Panc1 (cell line): ENCODE measurements around the gene RAB14. TPM values are rescaled to one million over a fixed set of nuclear protein-coding genes. Genes with fewer than 3 reads are reported as not detected.

ENCODE experiments used
- ATAC-seq: fragments of 200-7000 bp; cut with Tn5 transposase; 2 replicates; pipeline ENCODE4 v1.9.1; 2020; ENCODE audit warnings: mild to moderate bottlenecking, moderate library complexity
- BruUV-seq: library from RNA; stranded (reverse); fragments of 400-500 nt; replicated peaks from 2 replicates; lab custom pipeline; 2021; lab: Mats Ljungman, UMichigan
- CTCF ChIA-PET: fragments of 300-600 bp; sonication (Branson Sonifier 250); formaldehyde crosslinking; loops from one replicate; lab custom pipeline; 2022; ENCODE audit warnings: antibody characterized with exemption; lab: Charles Lee
- POLR2A ChIA-PET: fragments of 300-600 bp; sonication (Branson Sonifier 250); formaldehyde crosslinking; loops from one replicate; lab custom pipeline; 2022; ENCODE audit warnings: antibody characterized with exemption; lab: Charles Lee
- DNase-seq: peaks from one replicate; pipeline ENCODE4 v3.0.0-alpha.2; 2010; ENCODE audit warnings: low read depth, low spot score
- H3K27ac ChIP-seq: 2 replicates; pipeline ENCODE4 v1.5.1; 2011; ENCODE audit warnings: mild to moderate bottlenecking, low read length, inconsistent platforms
- H3K27me3 ChIP-seq: fragments of 200-500 bp; sonication (Bioruptor generic); 2 replicates; pipeline ENCODE4 v1.6.0; 2014; ENCODE audit warnings: low read length, inconsistent platforms; ENCODE audit not compliant: control insufficient read depth, insufficient read depth
- H3K36me3 ChIP-seq: fragments of 200-500 bp; sonication (Bioruptor generic); 2 replicates; pipeline ENCODE4 v1.5.1; 2014; ENCODE audit warnings: inconsistent platforms, mild to moderate bottlenecking, low read length, moderate library complexity; ENCODE audit not compliant: control insufficient read depth, insufficient read depth
- H3K4me1 ChIP-seq: 2 replicates; pipeline ENCODE4 v1.5.1; 2011; ENCODE audit warnings: inconsistent platforms, mild to moderate bottlenecking, low read length, moderate library complexity; ENCODE audit not compliant: control insufficient read depth, insufficient read depth
- H3K4me3 ChIP-seq, 2 experiments: 2 replicates each; pipeline ENCODE4 v1.5.1; 2011 to 2012; ENCODE audit warnings: low read depth in 2 of 2, low read length in 2 of 2, mild to moderate bottlenecking in 2 of 2, inconsistent platforms in 1 of 2, moderate library complexity in 1 of 2
- H3K9me3 ChIP-seq: fragments of 200-500 bp; sonication (Bioruptor generic); 2 replicates; pipeline ENCODE4 v1.5.1; 2014; ENCODE audit warnings: low read depth, mild to moderate bottlenecking, inconsistent platforms, low read length, moderate library complexity; ENCODE audit not compliant: control insufficient read depth, insufficient read depth
- CTCF ChIP-seq: fragments of 450-650 bp; IDR thresholded peaks from 2 replicates; pipeline ENCODE4 v1.5.1; 2017; ENCODE audit warnings: mild to moderate bottlenecking
- POLR2AphosphoS5 ChIP-seq: IDR thresholded peaks from 2 replicates; pipeline ENCODE4 v1.6.1; 2012; ENCODE audit warnings: mild to moderate bottlenecking, low read depth, low read length, moderate library complexity
- REST ChIP-seq, 2 experiments: IDR thresholded peaks; 2 replicates each; pipeline ENCODE4 v1.6.1; 2011 to 2012; ENCODE audit warnings: low read depth in 2 of 2, control low read depth in 1 of 2, low read length in 1 of 2, mild to moderate bottlenecking in 1 of 2, moderate library complexity in 1 of 2; ENCODE audit not compliant: insufficient read depth in 1 of 2
- SIN3A ChIP-seq: IDR thresholded peaks from 2 replicates; pipeline ENCODE4 v1.6.1; 2012; ENCODE audit warnings: low read depth, mild to moderate bottlenecking, low read length, moderate library complexity, borderline replicate concordance; ENCODE audit not compliant: insufficient read depth
- TCF7L2 ChIP-seq: IDR thresholded peaks from 2 replicates; pipeline ENCODE4 v1.6.1; 2011; ENCODE audit warnings: mild to moderate bottlenecking, low read depth, low read length, inconsistent platforms
- in situ Hi-C: cut with HindIII; loops from 2 replicates; pipeline ENCODE4 v1.10.0; 2016; ENCODE audit warnings: low sequenced_read_pairs, low pct_unique_long_range_greater_than_20kb
- intact Hi-C: fragments of 100-400 bp; cut with micrococcal nuclease; formaldehyde crosslinking; loops from one replicate; pipeline ENCODE4 v1.10.0; 2022; ENCODE audit not compliant: unreplicated experiment
- total RNA-seq: library from RNA; stranded (reverse); gene quantifications from one replicate; pipeline ENCODE4 v1.2.1, GENCODE V29; 2021; ENCODE audit not compliant: unreplicated experiment

Gene RAB14
- total RNA-seq, 1 experiment from 2014 or later, result 42.7 TPM

DNA sequence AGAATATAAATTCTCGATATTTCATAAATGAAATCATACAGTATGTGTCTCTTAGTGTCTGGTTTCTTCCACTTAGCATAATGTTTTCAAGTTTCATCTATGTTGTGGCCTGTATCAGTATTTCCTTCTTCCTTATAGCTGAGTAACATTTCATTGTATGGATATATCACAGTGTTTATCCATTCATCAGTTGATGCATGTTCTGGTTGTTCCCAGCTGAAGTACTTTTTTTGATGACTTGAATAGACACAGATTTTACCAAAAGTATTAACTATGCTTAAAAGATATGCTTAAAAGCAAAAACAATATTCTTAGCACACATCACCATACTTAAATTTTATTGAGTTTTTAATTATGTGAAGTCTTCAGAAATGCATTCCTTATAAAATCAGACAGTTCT lies 12.7 kb downstream of the RAB14 start:
- intact Hi-C loops, result no loop called here
- peaks cover 7% of the 10 kb centered on the region for H3K4me1 ChIP-seq
- H3K27me3 ChIP-seq, result no peaks in the 10 kb centered on the region
- no peak overlapping the region for H3K27ac ChIP-seq
- BruUV-seq, result no TSS peak
- DNase-seq, result no peak
- ChIA-PET CTCF (no interaction called here), POLR2A (no interaction called here)
- TF ChIP-seq CTCF (no peak), SIN3A (no peak), TCF7L2 (no peak), REST (IDR thresholded peaks at IDR 0.05; ENCODE audit: insufficient read depth in 1 of 2, low read depth in 2 of 2, low read length in 1 of 2) (no peak), POLR2AphosphoS5 (no peak)
- no peak for ATAC-seq
- in situ Hi-C loops, result no loop called here
- H3K4me3 ChIP-seq, result no peak overlapping the region
- peaks cover 8% of the 10 kb centered on the region; the same call in 1 of the 2 replicates for H3K36me3 ChIP-seq
- no peaks in the 10 kb centered on the region for H3K9me3 ChIP-seq

DNA sequence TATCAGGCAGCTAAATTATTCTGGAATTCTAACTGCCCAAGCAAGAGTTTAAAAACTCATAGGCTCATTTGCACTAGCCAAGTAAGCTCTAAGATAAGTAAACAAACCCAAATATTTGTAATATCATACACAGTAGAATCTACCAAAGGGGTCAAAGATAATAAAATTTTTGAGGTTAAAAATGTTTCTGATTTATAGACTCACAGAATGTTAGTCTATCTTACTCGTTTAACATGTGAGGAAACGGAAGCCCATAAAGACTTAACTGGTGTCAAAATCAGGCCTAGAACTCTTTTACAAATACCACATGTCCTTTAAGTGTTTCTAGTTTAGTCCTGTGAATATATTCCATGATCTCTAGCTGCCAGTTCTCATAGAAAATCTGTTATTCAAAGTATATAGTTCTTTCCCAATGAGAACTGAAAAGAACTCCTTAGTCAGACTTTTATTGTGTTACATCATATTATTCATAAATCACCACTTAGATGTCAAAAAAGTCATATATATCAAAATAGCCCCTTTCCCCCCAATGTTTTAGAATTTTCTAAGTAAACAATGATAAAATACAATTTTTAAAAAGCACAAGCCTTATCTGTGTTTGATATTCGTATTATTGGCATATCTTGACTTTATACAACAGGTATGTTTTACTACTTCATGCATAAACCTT lies 13.9 kb downstream of the RAB14 start:
- ChIA-PET POLR2A (no interaction called here), CTCF (no interaction called here)
- Histone ChIP-seq H3K4me1 (peaks cover 10% of the 10 kb centered on the region; the same call in 1 of the 2 replicates), H3K4me3 (no peak overlapping the region), H3K27ac (no peak overlapping the region), H3K36me3 (peaks cover 10% of the 10 kb centered on the region; the same call in 1 of the 2 replicates), H3K9me3 (no peaks in the 10 kb centered on the region), H3K27me3 (no peaks in the 10 kb centered on the region)
- in situ Hi-C loops (no loop called here), intact Hi-C loops (no loop called here)
- no peak for TF ChIP-seq CTCF
- BruUV-seq, result TSS peak; percentile 22
- ATAC-seq (no peak), DNase-seq (no peak)
